Neural progenitor cell (in vitro differentiated cells): ENCODE measurements around the gene EPHB1. TPM values are rescaled to one million over a fixed set of nuclear protein-coding genes. Genes with fewer than 3 reads are reported as not detected.

ENCODE experiments used
- DNase-seq: peaks from one replicate; pipeline ENCODE4 v3.0.0-alpha.2; 2016; ENCODE audit warnings: low spot score
- H2AFZ ChIP-seq: fragments of 200-600 bp; sonication (generic); replicated peaks from 2 replicates; pipeline ENCODE4 v1.6.1; 2016; ENCODE audit warnings: antibody characterized with exemption
- H3F3A ChIP-seq: fragments of 200-600 bp; sonication (generic); 2 replicates; pipeline ENCODE4 v1.6.1; 2016; ENCODE audit warnings: antibody characterized with exemption, low read depth
- H3K27ac ChIP-seq: fragments of 200-600 bp; sonication (generic); 2 replicates; pipeline ENCODE4 v1.5.1; 2016; ENCODE audit warnings: mild to moderate bottlenecking
- H3K27me3 ChIP-seq: fragments of 200-600 bp; sonication (generic); 2 replicates; pipeline ENCODE4 v1.6.1; 2016; ENCODE audit warnings: mild to moderate bottlenecking, moderate library complexity
- H3K36me3 ChIP-seq: fragments of 200-600 bp; sonication (generic); 2 replicates; pipeline ENCODE4 v1.5.1; 2016
- H3K4me1 ChIP-seq: fragments of 200-600 bp; sonication (generic); 2 replicates; pipeline ENCODE4 v1.6.1; 2016; ENCODE audit warnings: mixed run types
- H3K4me2 ChIP-seq: fragments of 200-600 bp; sonication (generic); 2 replicates; pipeline ENCODE4 v1.6.1; 2016
- H3K4me3 ChIP-seq: fragments of 200-600 bp; sonication (generic); 2 replicates; pipeline ENCODE4 v1.5.1; 2016
- H3K79me2 ChIP-seq: fragments of 200-600 bp; sonication (generic); 2 replicates; pipeline ENCODE4 v1.6.1; 2016; ENCODE audit warnings: low read depth
- H3K9ac ChIP-seq: fragments of 200-600 bp; sonication (generic); 2 replicates; pipeline ENCODE4 v1.6.1; 2016
- H3K9me3 ChIP-seq: fragments of 200-600 bp; sonication (generic); 2 replicates; pipeline ENCODE4 v1.5.1; 2016; ENCODE audit warnings: low read depth
- H4K20me1 ChIP-seq: fragments of 200-600 bp; sonication (generic); 2 replicates; pipeline ENCODE4 v1.6.1; 2016; ENCODE audit warnings: low read depth
- H3K27ac Mint-ChIP-seq: 3 replicates; pipeline ENCODE4 v1.8.0; 2021; ENCODE audit warnings: mixed read lengths
- H3K27me3 Mint-ChIP-seq: 2 replicates; pipeline ENCODE4 v1.8.0; 2022; ENCODE audit warnings: low read depth, mild to moderate bottlenecking, inconsistent platforms, moderate library complexity, mixed read lengths; ENCODE audit not compliant: insufficient read depth
- H3K36me3 Mint-ChIP-seq: 3 replicates; pipeline ENCODE4 v1.8.0; 2021; ENCODE audit warnings: mixed read lengths
- H3K4me1 Mint-ChIP-seq: 3 replicates; pipeline ENCODE4 v1.8.0; 2021; ENCODE audit warnings: mixed read lengths
- H3K4me3 Mint-ChIP-seq: 3 replicates; pipeline ENCODE4 v1.8.0; 2021; ENCODE audit warnings: mild to moderate bottlenecking, moderate library complexity, mixed read lengths
- H3K9me3 Mint-ChIP-seq: 3 replicates; pipeline ENCODE4 v1.8.0; 2020; ENCODE audit warnings: mixed read lengths
- CTCF ChIP-seq: fragments of 200-600 bp; sonication (generic); IDR thresholded peaks from 2 replicates; pipeline ENCODE4 v1.5.1; 2017; ENCODE audit warnings: antibody characterized with exemption, mild to moderate bottlenecking
- EZH2 ChIP-seq: fragments of 200-600 bp; sonication (generic); IDR thresholded peaks from 2 replicates; pipeline ENCODE4 v1.6.1; 2017; ENCODE audit warnings: antibody characterized with exemption, mild to moderate bottlenecking, moderate library complexity
- EZH2phosphoT487 ChIP-seq: fragments of 200-600 bp; sonication (generic); IDR thresholded peaks from 2 replicates; pipeline ENCODE4 v1.6.1; 2017; ENCODE audit warnings: antibody characterized with exemption
- total RNA-seq: library from RNA; depleted of rRNA; stranded (reverse); fragments of >200 nt; gene quantifications from 2 replicates; pipeline ENCODE4 v1.2.3, GENCODE V29; 2015; ENCODE audit warnings: low replicate concordance

The EPHB1 gene
- total RNA-seq, 1 donor from 2014 or later = 9.1 TPM

GRCh38 chr3:134822090-134822489 lies 27.0 kb downstream of the EPHB1 start:
- Mint-ChIP-seq H3K27ac (no peak overlapping the region), H3K4me3 (no peak overlapping the region), H3K9me3 (no peaks in the 10 kb centered on the region), H3K4me1 (no peaks in the 10 kb centered on the region), H3K27me3 (no peaks in the 10 kb centered on the region), H3K36me3 (no peaks in the 10 kb centered on the region)
- Histone ChIP-seq H3F3A (no peaks in the 10 kb centered on the region), H3K9ac (no peak overlapping the region), H2AFZ (no peak overlapping the region), H3K4me2 (no peak overlapping the region), H3K27ac (no peak overlapping the region), H3K9me3 (no peaks in the 10 kb centered on the region), H3K27me3 (no peaks in the 10 kb centered on the region), H3K4me1 (no peaks in the 10 kb centered on the region), H4K20me1 (no peaks in the 10 kb centered on the region), H3K79me2 (no peaks in the 10 kb centered on the region), H3K4me3 (no peak overlapping the region), H3K36me3 (no peaks in the 10 kb centered on the region)
- DNase-seq = no peak
- TF ChIP-seq EZH2 (no peak), CTCF (no peak), EZH2phosphoT487 (no peak)

- no peaks in the 10 kb centered on the region for H3K4me1 Mint-ChIP-seq
These were observed 28.6 kb downstream of the EPHB1 start for GRCh38 chr3:134823679-134824078.

GRCh38 chr3:134824791-134825190 lies 29.7 kb downstream of the EPHB1 start:
- DNase-seq = no peak
- Histone ChIP-seq H3K27me3 (no peaks in the 10 kb centered on the region), H3K79me2 (no peaks in the 10 kb centered on the region), H3K9me3 (no peaks in the 10 kb centered on the region), H4K20me1 (peaks cover 5% of the 10 kb centered on the region), H3K4me3 (no peak overlapping the region), H3K4me1 (no peaks in the 10 kb centered on the region), H3F3A (no peaks in the 10 kb centered on the region), H3K9ac (no peak overlapping the region), H2AFZ (no peak overlapping the region), H3K36me3 (no peaks in the 10 kb centered on the region), H3K27ac (no peak overlapping the region), H3K4me2 (no peak overlapping the region)
- Mint-ChIP-seq H3K27ac (no peak overlapping the region), H3K4me1 (no peaks in the 10 kb centered on the region), H3K27me3 (peaks cover 2% of the 10 kb centered on the region), H3K9me3 (no peaks in the 10 kb centered on the region), H3K36me3 (no peaks in the 10 kb centered on the region), H3K4me3 (no peak overlapping the region)
- no peak for TF ChIP-seq EZH2phosphoT487
- TF ChIP-seq CTCF = no peak

More at GRCh38 chr3:134823679-134824078, 28.6 kb downstream of the EPHB1 start:
- H3K9me3 ChIP-seq = no peaks in the 10 kb centered on the region
- Mint-ChIP-seq H3K27ac (no peak overlapping the region), H3K9me3 (no peaks in the 10 kb centered on the region), H3K27me3 (peaks cover 2% of the 10 kb centered on the region), H3K4me3 (no peak overlapping the region), H3K36me3 (no peaks in the 10 kb centered on the region)
- TF ChIP-seq EZH2 = no peak
- TF ChIP-seq CTCF = no peak
- no peak for TF ChIP-seq EZH2phosphoT487
- H3K27me3 ChIP-seq = no peaks in the 10 kb centered on the region
- no peak overlapping the region for H3K9ac ChIP-seq
- H3K36me3 ChIP-seq = no peaks in the 10 kb centered on the region
- no peak overlapping the region for H3K4me3 ChIP-seq
- no peak overlapping the region for H2AFZ ChIP-seq
- H3K27ac ChIP-seq = no peak overlapping the region
- no peaks in the 10 kb centered on the region for H3F3A ChIP-seq
- H3K4me2 ChIP-seq = no peak overlapping the region
- no peaks in the 10 kb centered on the region for H3K79me2 ChIP-seq
- H4K20me1 ChIP-seq = peaks cover 5% of the 10 kb centered on the region
- DNase-seq = no peak
- no peaks in the 10 kb centered on the region for H3K4me1 ChIP-seq

- H3K27me3 ChIP-seq = no peaks in the 10 kb centered on the region
- no peak overlapping the region for H3K27ac ChIP-seq
- TF ChIP-seq CTCF (no peak), EZH2phosphoT487 (no peak)
- Mint-ChIP-seq H3K4me1 (no peaks in the 10 kb centered on the region), H3K9me3 (no peaks in the 10 kb centered on the region), H3K27me3 (peaks cover 2% of the 10 kb centered on the region), H3K4me3 (no peak overlapping the region), H3K36me3 (no peaks in the 10 kb centered on the region), H3K27ac (no peak overlapping the region)
- H2AFZ ChIP-seq = no peak overlapping the region
- H3K4me1 ChIP-seq = no peaks in the 10 kb centered on the region
- no peak overlapping the region for H3K4me3 ChIP-seq
- H3F3A ChIP-seq = no peaks in the 10 kb centered on the region
- peaks cover 5% of the 10 kb centered on the region for H4K20me1 ChIP-seq
- no peaks in the 10 kb centered on the region for H3K9me3 ChIP-seq
- no peaks in the 10 kb centered on the region for H3K36me3 ChIP-seq
- no peak overlapping the region for H3K9ac ChIP-seq
- no peak for DNase-seq
- no peak overlapping the region for H3K4me2 ChIP-seq
- H3K79me2 ChIP-seq = no peaks in the 10 kb centered on the region
These were observed 32.2 kb downstream of the EPHB1 start for GRCh38 chr3:134827213-134827612.
